ENCODE measurements around the gene UBAC2.

DNA sequence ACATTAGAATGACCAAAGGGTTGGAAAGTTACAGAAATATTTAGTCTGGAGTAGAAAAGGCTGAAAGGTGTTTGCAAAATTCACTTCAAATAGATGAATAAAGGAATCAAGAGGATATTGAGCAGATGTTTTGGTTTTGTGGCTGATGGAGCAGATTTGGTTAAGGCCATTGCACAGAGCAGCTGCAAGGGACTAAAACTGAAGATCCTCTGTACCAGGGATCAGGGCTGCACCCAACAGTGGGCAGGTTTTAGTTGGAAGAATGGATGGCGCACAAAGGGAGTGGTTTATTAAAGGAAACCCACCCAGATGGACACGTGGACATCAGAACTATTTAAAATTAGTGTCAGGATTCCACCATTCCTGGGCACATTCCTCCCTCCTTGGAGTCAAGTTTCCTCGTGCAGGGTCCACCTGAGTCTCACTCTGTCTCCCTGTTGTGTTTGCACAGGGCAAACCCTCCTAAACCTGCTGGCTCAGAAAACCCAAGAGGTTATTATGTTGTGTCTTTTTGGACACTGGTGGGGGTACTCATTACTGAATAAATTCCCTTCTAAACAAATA, 9.2 kb upstream of the UBAC2 start:
- TF ChIP-seq RAD21 (IDR thresholded peaks at IDR 0.05) (no peak), CTCF (IDR thresholded peaks at IDR 0.05; ENCODE audit: low read depth, low read length, missing input control) (no peak), RXRA (IDR thresholded peaks at IDR 0.05) (no peak), GABPA (IDR thresholded peaks at IDR 0.05 in 1 of 2, conservative IDR thresholded peaks at IDR 0.05 in 1 of 2) (no peak), NR2F2 (IDR thresholded peaks at IDR 0.05) (no peak)
- TF ChIP-seq, protein P1, sequence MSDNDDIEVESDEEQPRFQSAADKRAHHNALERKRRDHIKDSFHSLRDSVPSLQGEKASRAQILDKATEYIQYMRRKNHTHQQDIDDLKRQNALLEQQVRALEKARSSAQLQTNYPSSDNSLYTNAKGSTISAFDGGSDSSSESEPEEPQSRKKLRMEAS (IDR thresholded peaks at IDR 0.05) = no peak
- TF ChIP-seq, protein P2, sequence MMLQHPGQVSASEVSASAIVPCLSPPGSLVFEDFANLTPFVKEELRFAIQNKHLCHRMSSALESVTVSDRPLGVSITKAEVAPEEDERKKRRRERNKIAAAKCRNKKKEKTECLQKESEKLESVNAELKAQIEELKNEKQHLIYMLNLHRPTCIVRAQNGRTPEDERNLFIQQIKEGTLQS (IDR thresholded peaks at IDR 0.05) = no peak
- TF ChIP-seq, protein P3, sequence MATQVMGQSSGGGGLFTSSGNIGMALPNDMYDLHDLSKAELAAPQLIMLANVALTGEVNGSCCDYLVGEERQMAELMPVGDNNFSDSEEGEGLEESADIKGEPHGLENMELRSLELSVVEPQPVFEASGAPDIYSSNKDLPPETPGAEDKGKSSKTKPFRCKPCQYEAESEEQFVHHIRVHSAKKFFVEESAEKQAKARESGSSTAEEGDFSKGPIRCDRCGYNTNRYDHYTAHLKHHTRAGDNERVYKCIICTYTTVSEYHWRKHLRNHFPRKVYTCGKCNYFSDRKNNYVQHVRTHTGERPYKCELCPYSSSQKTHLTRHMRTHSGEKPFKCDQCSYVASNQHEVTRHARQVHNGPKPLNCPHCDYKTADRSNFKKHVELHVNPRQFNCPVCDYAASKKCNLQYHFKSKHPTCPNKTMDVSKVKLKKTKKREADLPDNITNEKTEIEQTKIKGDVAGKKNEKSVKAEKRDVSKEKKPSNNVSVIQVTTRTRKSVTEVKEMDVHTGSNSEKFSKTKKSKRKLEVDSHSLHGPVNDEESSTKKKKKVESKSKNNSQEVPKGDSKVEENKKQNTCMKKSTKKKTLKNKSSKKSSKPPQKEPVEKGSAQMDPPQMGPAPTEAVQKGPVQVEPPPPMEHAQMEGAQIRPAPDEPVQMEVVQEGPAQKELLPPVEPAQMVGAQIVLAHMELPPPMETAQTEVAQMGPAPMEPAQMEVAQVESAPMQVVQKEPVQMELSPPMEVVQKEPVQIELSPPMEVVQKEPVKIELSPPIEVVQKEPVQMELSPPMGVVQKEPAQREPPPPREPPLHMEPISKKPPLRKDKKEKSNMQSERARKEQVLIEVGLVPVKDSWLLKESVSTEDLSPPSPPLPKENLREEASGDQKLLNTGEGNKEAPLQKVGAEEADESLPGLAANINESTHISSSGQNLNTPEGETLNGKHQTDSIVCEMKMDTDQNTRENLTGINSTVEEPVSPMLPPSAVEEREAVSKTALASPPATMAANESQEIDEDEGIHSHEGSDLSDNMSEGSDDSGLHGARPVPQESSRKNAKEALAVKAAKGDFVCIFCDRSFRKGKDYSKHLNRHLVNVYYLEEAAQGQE (IDR thresholded peaks at IDR 0.05) = no peak
